GM21526 (cell line): ENCODE measurements around the gene OBI1.

Experiments used
- ATAC-seq: cut with Tn5 transposase; IDR thresholded peaks from one replicate; pipeline ENCODE4 v1.9.1; 2021; ENCODE audit warnings: moderate library complexity; ENCODE audit not compliant: unreplicated experiment, low FRiP score

OBI1 gene

DNA sequence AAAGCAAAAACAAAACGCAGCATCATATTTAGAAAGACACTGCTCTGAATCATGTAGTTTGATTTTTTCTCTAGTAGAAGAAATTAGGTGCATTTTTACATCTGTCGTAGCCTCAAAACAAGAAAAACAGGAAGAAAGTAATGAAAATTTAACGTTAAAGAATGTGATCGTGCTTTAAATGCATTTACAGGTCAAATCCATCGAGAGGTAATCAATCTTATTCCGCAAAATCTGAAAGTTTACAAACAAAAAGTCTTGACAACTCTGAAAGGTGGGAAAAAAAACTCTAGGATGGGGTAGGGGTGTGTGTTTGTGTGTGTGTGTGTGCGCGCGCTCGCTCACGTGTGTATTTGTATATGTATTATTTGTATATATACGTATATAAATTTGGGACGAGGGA lies 65.8 kb downstream of the OBI1 start:
- no peak for ATAC-seq

DNA sequence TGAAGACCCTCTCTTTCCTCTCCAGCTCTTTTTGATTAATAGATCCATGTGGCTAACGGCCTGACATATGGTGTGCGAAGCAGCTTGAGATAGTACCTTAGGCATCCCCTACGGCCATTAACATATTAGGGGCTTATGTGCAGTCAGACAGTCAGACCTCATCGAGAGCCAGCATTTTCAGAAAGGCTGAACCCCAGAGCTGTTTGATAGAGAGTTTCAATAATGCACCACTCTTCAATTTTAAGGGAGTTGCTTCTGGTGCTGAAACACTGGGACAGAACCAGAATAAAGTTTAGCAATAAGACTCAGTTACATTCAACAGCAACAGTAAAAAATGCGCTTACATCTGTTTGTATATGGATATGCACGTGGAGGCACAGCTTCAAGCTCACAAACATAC lies 66.4 kb downstream of the OBI1 start:
- ATAC-seq = no peak

DNA sequence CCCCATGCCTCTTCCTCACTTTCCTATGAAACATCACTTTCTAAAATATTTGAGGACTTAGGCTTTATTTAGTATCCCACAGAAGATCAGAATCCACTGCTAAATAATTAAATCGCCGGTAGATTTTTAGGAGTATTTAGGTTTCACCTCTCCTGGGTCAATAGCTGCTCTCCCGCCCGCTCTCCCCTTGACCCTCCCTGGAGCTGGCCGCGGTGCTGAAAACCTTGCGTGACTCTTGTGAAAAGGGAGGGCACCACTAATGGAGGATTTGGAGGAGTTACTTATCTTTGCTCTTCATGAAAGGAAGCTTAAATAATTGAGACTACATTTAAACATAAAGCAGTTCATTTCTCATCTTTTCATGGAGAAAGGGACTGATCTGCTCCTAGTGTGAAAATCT lies 69.7 kb downstream of the OBI1 start:
- no peak for ATAC-seq

DNA sequence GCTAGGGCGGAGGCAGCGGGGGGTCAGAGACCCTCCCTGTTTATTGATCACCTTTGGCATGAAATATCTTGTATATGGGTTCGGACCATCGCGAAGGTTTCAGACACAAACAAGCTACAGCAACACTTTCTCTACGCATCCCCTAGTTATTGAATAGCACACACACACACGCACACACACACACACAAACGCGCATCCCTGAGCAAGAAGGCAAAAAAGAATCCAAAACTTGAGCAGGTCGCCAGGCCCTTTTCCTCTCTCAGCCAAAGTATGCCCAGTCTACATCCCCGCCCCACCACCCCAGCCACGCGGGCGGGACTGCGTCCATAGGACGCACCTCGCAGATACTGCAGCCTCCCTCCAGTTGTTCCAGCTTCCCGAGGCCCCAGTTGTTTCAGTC lies 71.6 kb downstream of the OBI1 start:
- no peak for ATAC-seq

DNA sequence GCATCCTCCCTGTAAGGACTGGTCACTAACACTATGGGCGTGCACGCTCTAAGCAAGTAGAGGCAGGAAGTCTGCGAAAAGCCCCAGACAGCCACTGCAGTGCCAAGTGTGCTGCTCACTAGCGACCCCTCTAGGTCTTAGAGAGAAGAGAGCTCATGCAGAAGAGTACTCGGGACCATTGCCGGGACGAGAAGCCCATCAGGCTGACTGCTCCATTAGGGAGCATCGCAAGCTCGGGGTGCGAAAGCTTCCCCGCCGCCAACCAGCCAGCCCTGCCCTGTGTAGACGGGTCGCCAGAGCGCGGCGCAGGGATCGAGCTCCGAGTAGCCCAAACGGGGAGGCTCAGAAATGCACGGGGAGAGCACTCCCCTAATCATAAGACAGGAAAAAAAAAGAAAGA lies 72.2 kb downstream of the OBI1 start:
- no peak for ATAC-seq

DNA sequence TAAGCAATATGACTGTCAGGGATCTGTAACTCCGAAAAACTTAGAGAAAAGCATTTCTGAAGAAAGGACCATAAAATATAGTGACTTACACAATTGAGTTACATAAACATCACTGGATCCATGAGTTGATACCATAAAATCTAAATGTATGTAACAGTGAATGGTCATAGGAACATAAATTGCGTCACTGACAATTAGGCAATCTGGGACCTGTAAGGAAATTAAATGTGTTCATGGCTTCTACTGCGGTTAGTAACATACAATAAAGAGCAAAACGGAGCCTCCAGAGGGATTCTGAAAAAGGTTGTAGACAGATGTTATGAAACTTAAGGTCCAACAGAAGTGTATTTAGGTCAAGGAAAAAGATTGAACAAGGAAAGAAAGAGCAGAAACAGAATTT lies 82.7 kb downstream of the OBI1 start:
- no peak for ATAC-seq

DNA sequence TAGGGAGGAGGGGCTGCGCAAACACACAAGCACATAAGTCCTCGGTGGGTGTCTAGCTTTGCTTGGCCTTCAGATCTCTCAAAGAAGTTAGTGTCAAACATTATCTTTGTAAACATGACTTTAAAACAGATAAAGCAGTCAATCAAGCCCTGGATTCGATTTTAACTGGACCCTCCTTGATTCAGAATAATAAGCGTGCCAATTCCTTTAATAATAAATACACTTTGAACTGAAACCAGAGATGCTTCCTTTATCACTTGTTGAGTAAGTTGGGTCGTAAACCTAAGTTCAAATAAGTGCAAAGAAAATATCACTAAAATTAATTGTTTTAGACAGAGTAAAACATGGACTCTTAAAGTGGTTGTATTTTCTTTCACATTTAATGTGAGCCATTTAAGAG lies 86.5 kb downstream of the OBI1 start:
- no peak for ATAC-seq

DNA sequence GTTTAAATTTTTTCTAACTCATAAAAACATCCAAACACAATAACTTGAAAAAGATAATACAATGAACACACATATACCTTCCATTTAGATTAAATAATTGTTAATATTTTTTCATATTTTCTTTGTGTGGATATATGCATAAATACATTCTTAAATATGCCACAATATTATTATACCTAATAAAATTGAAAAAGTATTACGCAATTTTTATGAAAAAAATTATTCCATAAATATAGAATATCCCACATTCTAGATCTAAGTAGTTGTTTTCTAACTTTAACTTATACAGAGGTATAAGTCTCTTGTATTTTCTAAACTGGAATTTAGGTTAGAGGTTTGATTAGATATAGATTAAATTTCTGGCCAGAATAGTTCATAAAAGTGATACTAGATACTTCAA lies 89.9 kb downstream of the OBI1 start:
- ATAC-seq = no peak

DNA sequence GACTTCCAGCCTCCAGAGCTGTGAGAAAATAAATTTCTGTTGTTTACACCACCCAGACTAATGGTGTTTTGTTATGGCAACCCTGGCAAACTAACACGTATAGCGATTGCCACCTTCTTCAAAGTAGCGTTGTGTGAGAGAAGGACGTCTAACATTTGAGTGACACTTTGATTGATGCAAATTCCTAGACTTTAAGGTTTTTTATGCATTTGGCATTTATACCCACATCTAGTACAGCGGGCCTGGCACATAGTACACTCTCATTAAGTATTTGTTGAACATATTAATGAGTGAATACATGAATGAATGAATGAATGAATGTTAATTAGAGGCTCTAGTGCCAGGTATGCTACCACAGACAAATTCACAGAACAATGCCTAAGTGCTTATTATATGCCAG lies 92.3 kb downstream of the OBI1 start:
- no peak for ATAC-seq
